ENCODE measurements around the gene ZCCHC7. TPM values are rescaled to one million over a fixed set of nuclear protein-coding genes. Genes with fewer than 3 reads are reported as not detected.

The ZCCHC7 gene
- total and polyA plus RNA-seq, 9 donors: 15.8 to 37.4 (median 28.4) TPM

DNA sequence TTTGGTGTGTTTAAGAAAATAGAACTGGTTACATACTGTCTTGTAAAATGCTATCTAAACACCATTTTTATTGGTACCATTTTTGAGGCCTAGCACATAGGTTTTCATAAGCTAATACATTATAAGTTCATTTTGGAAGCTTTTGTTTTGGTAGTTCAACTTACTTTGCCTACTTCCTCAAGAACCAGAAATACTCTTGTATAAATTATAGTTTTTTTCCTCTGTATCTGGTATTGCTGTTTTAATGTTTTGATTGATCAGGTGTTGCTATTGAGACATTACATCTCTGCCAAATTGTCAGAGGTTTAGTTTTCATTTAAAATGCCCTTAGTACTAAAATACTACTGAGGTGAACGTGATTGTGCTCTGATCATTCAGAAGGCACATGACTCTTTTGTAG lies 211.5 kb downstream of the ZCCHC7 start:
- no peaks in the 10 kb centered on the region for H3K9me3 ChIP-seq
- no peak overlapping the region for H3K27ac ChIP-seq
- TF ChIP-seq EP300 (IDR thresholded peaks at IDR 0.05): no peak
- TF ChIP-seq POLR2A (IDR thresholded peaks at IDR 0.05): no peak
- TF ChIP-seq, protein P1, sequence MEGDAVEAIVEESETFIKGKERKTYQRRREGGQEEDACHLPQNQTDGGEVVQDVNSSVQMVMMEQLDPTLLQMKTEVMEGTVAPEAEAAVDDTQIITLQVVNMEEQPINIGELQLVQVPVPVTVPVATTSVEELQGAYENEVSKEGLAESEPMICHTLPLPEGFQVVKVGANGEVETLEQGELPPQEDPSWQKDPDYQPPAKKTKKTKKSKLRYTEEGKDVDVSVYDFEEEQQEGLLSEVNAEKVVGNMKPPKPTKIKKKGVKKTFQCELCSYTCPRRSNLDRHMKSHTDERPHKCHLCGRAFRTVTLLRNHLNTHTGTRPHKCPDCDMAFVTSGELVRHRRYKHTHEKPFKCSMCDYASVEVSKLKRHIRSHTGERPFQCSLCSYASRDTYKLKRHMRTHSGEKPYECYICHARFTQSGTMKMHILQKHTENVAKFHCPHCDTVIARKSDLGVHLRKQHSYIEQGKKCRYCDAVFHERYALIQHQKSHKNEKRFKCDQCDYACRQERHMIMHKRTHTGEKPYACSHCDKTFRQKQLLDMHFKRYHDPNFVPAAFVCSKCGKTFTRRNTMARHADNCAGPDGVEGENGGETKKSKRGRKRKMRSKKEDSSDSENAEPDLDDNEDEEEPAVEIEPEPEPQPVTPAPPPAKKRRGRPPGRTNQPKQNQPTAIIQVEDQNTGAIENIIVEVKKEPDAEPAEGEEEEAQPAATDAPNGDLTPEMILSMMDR (IDR thresholded peaks at IDR 0.05): no peak
- intact Hi-C loops (cut with DNase I): no loop called here
- 89 to 98% (median 98%) methylated on average over 1 of the region's 1 CpG for WGBS, 3 donors
- no peaks in the 10 kb centered on the region for H3K4me1 ChIP-seq (ENCODE audit: insufficient read depth)
- no peaks in the 10 kb centered on the region for H3K27me3 ChIP-seq
- no peak overlapping the region for H3K4me3 ChIP-seq
- DNase-seq: no peak
- no peaks in the 10 kb centered on the region for H3K36me3 ChIP-seq

DNA sequence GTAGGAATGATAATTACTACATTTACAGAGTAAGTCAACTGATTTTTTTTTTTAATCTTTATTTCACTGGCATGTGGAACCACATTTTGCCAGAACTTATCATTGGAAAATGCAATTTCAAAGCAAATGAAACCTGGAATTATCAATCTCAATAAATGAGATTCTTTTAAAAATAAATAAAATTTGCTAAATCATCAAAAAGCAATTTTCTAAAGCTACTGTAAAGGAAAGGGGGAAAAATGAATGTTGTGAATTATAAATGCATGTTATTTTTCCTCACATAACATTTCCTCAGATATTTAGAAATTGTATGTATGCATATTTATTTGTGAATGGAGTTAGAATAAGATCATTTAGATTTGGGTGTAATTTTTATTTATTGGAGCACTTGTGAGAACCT lies 212.2 kb downstream of the ZCCHC7 start:
- H3K27ac ChIP-seq: no peak overlapping the region
- no peak overlapping the region for H3K4me3 ChIP-seq
- intact Hi-C loops (cut with DNase I): no loop called here
- no peaks in the 10 kb centered on the region for H3K36me3 ChIP-seq
- TF ChIP-seq EP300 (IDR thresholded peaks at IDR 0.05): no peak
- no peak for TF ChIP-seq POLR2A (IDR thresholded peaks at IDR 0.05)
- TF ChIP-seq, protein P1 (IDR thresholded peaks at IDR 0.05): no peak
- no peaks in the 10 kb centered on the region for H3K27me3 ChIP-seq
- no peaks in the 10 kb centered on the region for H3K4me1 ChIP-seq (ENCODE audit: insufficient read depth)
- no peaks in the 10 kb centered on the region for H3K9me3 ChIP-seq
- DNase-seq: no peak

DNA sequence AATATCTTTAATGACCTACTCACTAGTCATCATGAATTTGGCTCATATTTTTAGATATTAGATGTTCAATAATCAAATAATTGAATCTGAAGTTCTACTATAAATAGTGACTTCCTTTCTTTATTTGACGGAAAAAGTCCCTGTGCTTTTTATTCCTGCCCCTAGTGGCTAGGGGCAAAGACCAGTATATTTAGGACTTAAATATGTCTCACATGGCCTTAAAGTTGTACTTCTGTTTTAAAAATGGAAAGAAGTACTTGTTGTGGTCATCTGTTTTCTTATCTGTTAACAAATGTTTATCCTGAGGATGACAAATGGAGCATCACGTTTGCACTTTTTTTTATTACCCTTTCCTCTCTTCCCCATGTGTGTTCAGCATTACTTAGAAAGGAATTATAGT lies 212.9 kb downstream of the ZCCHC7 start:
- TF ChIP-seq POLR2A (IDR thresholded peaks at IDR 0.05): no peak
- Histone ChIP-seq H3K36me3 (no peaks in the 10 kb centered on the region), H3K27me3 (no peaks in the 10 kb centered on the region), H3K27ac (no peak overlapping the region), H3K4me3 (no peak overlapping the region), H3K4me1 (ENCODE audit: insufficient read depth) (no peaks in the 10 kb centered on the region), H3K9me3 (no peaks in the 10 kb centered on the region)
- no peak for DNase-seq
- intact Hi-C loops (cut with DNase I): no loop called here
- WGBS, 3 donors: 62 to 66% (median 64%) methylated on average over 2 of the region's 2 CpGs

DNA sequence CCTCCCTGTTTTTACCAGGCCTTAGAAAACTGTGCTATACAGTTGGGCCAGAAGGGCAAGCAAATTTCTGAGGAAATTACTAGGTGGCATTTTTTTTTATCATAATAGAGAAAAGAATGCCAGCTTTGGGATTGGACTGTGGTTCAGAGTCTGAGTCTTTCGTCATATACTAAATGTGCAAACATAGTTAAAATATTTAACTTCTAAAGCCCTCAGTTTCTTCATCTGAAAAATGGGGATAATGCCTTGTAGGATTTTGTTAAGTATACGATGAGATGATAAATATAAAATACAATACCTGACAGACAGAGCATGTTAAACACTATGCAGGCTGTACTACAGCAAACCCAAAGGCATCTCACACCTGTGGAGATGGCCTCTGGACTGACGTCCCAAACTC lies 214.9 kb downstream of the ZCCHC7 start:
- Histone ChIP-seq H3K9me3 (no peaks in the 10 kb centered on the region), H3K4me1 (ENCODE audit: insufficient read depth) (no peaks in the 10 kb centered on the region), H3K27me3 (no peaks in the 10 kb centered on the region), H3K36me3 (no peaks in the 10 kb centered on the region), H3K4me3 (no peak overlapping the region), H3K27ac (no peak overlapping the region)
- DNase-seq: no peak
- intact Hi-C loops (cut with DNase I): no loop called here
- TF ChIP-seq, protein P1 (IDR thresholded peaks at IDR 0.05): no peak
- TF ChIP-seq POLR2A (IDR thresholded peaks at IDR 0.05) (no peak), EP300 (IDR thresholded peaks at IDR 0.05) (no peak)
- 69 to 87% (median 81%) methylated on average over 3 of the region's 3 CpGs for WGBS, 3 donors

DNA sequence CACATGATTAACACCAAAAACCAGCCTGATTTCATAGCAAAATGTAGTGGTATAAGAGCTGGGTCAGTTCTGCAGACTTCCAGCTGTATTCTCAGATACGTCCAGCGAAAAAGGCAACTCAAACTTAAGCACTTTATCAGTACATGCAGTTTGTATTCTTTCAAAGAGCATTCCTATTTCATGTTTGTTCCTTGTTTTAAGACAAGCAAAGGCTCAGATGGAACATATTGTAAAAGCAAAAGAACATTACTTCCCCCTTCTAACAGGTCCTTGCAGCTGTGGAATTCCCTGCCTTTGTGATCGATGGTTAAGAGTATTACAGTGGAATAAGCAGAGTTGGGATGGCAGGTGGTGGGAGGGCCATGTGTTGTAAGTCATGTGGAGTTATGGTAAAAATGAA lies 215.8 kb downstream of the ZCCHC7 start:
- intact Hi-C loops (cut with DNase I): no loop called here
- no peak for TF ChIP-seq EP300 (IDR thresholded peaks at IDR 0.05)
- TF ChIP-seq POLR2A (IDR thresholded peaks at IDR 0.05): no peak
- TF ChIP-seq, protein P1 (IDR thresholded peaks at IDR 0.05): no peak
- Histone ChIP-seq H3K27ac (no peak overlapping the region), H3K36me3 (no peaks in the 10 kb centered on the region), H3K9me3 (no peaks in the 10 kb centered on the region), H3K4me1 (ENCODE audit: insufficient read depth) (no peaks in the 10 kb centered on the region), H3K4me3 (no peak overlapping the region), H3K27me3 (no peaks in the 10 kb centered on the region)
- no peak for DNase-seq
- WGBS, 3 donors: 16 to 44% (median 17%) methylated on average over 3 of the region's 3 CpGs
